ENCODE results near the gene PDHX. TPM values are rescaled to one million over a fixed set of nuclear protein-coding genes. Genes with fewer than 3 reads are reported as not detected.
A peak's percentile ranks its signal among the peaks of the same experiment; 100 is the strongest.
"Not testable (repeated sequence)": the region's sequence is repeated elsewhere in the genome, so short reads cannot be mapped to it uniquely, and the experiment has no call there.

PDHX gene
- total RNA-seq, 1 donor from 2014 or later = 27.1 TPM

- Histone ChIP-seq H3K27ac (ENCODE audit: low read depth, low read length) (peak overlapping the region; percentile 33), H3K9me3 (ENCODE audit: control insufficient read depth in 3 of 3, low read length in 3 of 3) (no peaks in the 10 kb centered on the region), H3K4me3 (ENCODE audit: low read length in 3 of 3) (peak overlapping the region in 1 of 3 donors; percentile 2), H3K27me3 (ENCODE audit: control insufficient read depth in 3 of 3, insufficient read depth in 3 of 3, low read length in 3 of 3) (no peaks in the 10 kb centered on the region), H3K9ac (ENCODE audit: low read depth in 1 of 3, low read length in 3 of 3) (no peak overlapping the region), H3K36me3 (ENCODE audit: control insufficient read depth in 3 of 3, insufficient read depth in 3 of 3, low read length in 3 of 3) (peaks cover 0 to 4% (median 0%) of the 10 kb centered on the region in 3 donors), H3K4me1 (ENCODE audit: control insufficient read depth in 3 of 3, insufficient read depth in 3 of 3, low read length in 3 of 3) (peaks cover 21 to 45% (median 33%) of the 10 kb centered on the region in 3 donors)
Observed at GRCh38 chr11:34909415-34909814, 7.0 kb upstream of the PDHX start.

GRCh38 chr11:34909955-34910354 is 6.5 kb upstream of the PDHX start:
- no peak overlapping the region for H3K4me3 ChIP-seq (ENCODE audit: low read length in 3 of 3)
- H3K27me3 ChIP-seq (ENCODE audit: control insufficient read depth in 3 of 3, insufficient read depth in 3 of 3, low read length in 3 of 3) = no peaks in the 10 kb centered on the region
- H3K36me3 ChIP-seq (ENCODE audit: control insufficient read depth in 3 of 3, insufficient read depth in 3 of 3, low read length in 3 of 3) = peaks cover 0 to 4% (median 0%) of the 10 kb centered on the region in 3 donors
- peak overlapping the region; percentile 33 for H3K27ac ChIP-seq (ENCODE audit: low read depth, low read length)
- no peaks in the 10 kb centered on the region for H3K9me3 ChIP-seq (ENCODE audit: control insufficient read depth in 3 of 3, low read length in 3 of 3)
- peaks cover 22 to 46% (median 36%) of the 10 kb centered on the region in 3 donors for H3K4me1 ChIP-seq (ENCODE audit: control insufficient read depth in 3 of 3, insufficient read depth in 3 of 3, low read length in 3 of 3)
- no peak overlapping the region for H3K9ac ChIP-seq (ENCODE audit: low read depth in 1 of 3, low read length in 3 of 3)

- Histone ChIP-seq H3K9ac (ENCODE audit: low read depth in 1 of 3, low read length in 3 of 3) (no peak overlapping the region), H3K36me3 (ENCODE audit: control insufficient read depth in 3 of 3, insufficient read depth in 3 of 3, low read length in 3 of 3) (peaks cover 0 to 4% (median 0%) of the 10 kb centered on the region in 3 donors), H3K4me3 (ENCODE audit: low read length in 3 of 3) (no peak overlapping the region), H3K4me1 (ENCODE audit: control insufficient read depth in 3 of 3, insufficient read depth in 3 of 3, low read length in 3 of 3) (peaks cover 23 to 47% (median 37%) of the 10 kb centered on the region in 3 donors), H3K9me3 (ENCODE audit: control insufficient read depth in 3 of 3, low read length in 3 of 3) (no peaks in the 10 kb centered on the region), H3K27me3 (ENCODE audit: control insufficient read depth in 3 of 3, insufficient read depth in 3 of 3, low read length in 3 of 3) (no peaks in the 10 kb centered on the region), H3K27ac (ENCODE audit: low read depth, low read length) (no peak overlapping the region)
Observed at GRCh38 chr11:34910817-34911216, 5.6 kb upstream of the PDHX start.

- H3K9me3 ChIP-seq (ENCODE audit: control insufficient read depth in 3 of 3, low read length in 3 of 3) = no peaks in the 10 kb centered on the region
- no peak overlapping the region for H3K4me3 ChIP-seq (ENCODE audit: low read length in 3 of 3)
- peaks cover 23 to 38% (median 36%) of the 10 kb centered on the region in 3 donors for H3K4me1 ChIP-seq (ENCODE audit: control insufficient read depth in 3 of 3, insufficient read depth in 3 of 3, low read length in 3 of 3)
- peaks cover 0 to 4% (median 0%) of the 10 kb centered on the region in 3 donors for H3K36me3 ChIP-seq (ENCODE audit: control insufficient read depth in 3 of 3, insufficient read depth in 3 of 3, low read length in 3 of 3)
- H3K9ac ChIP-seq (ENCODE audit: low read depth in 1 of 3, low read length in 3 of 3) = no peak overlapping the region
- no peak overlapping the region for H3K27ac ChIP-seq (ENCODE audit: low read depth, low read length)
- no peaks in the 10 kb centered on the region for H3K27me3 ChIP-seq (ENCODE audit: control insufficient read depth in 3 of 3, insufficient read depth in 3 of 3, low read length in 3 of 3)
Observed at GRCh38 chr11:34911676-34912075, 4.7 kb upstream of the PDHX start.

GRCh38 chr11:34913556-34913955 is 2.9 kb upstream of the PDHX start:
- H3K36me3 ChIP-seq (ENCODE audit: control insufficient read depth in 3 of 3, insufficient read depth in 3 of 3, low read length in 3 of 3); H3K4me3 ChIP-seq (ENCODE audit: low read length in 3 of 3); H3K27ac ChIP-seq (ENCODE audit: low read depth, low read length); H3K9me3 ChIP-seq (ENCODE audit: control insufficient read depth in 3 of 3, low read length in 3 of 3); H3K27me3 ChIP-seq (ENCODE audit: control insufficient read depth in 3 of 3, insufficient read depth in 3 of 3, low read length in 3 of 3); H3K9ac ChIP-seq (ENCODE audit: low read depth in 1 of 3, low read length in 3 of 3): not testable (repeated sequence)
- H3K4me1 ChIP-seq (ENCODE audit: control insufficient read depth in 3 of 3, insufficient read depth in 3 of 3, low read length in 3 of 3) = peaks cover 25 to 46% (median 41%) of the 10 kb centered on the region in 3 donors

GRCh38 chr11:34915136-34916014 is 1.0 kb upstream of the PDHX start:
- peaks cover 0 to 9% (median 0%) of the 10 kb centered on the region in 3 donors for H3K36me3 ChIP-seq (ENCODE audit: control insufficient read depth in 3 of 3, insufficient read depth in 3 of 3, low read length in 3 of 3)
- H3K27me3 ChIP-seq (ENCODE audit: control insufficient read depth in 3 of 3, insufficient read depth in 3 of 3, low read length in 3 of 3) = no peaks in the 10 kb centered on the region
- no peaks in the 10 kb centered on the region for H3K9me3 ChIP-seq (ENCODE audit: control insufficient read depth in 3 of 3, low read length in 3 of 3)
- H3K4me1 ChIP-seq (ENCODE audit: control insufficient read depth in 3 of 3, insufficient read depth in 3 of 3, low read length in 3 of 3) = peaks cover 12 to 35% (median 28%) of the 10 kb centered on the region in 3 donors
- peak overlapping the region; percentile 91 to 99 (median 98) for H3K9ac ChIP-seq (ENCODE audit: low read depth in 1 of 3, low read length in 3 of 3)
- peak overlapping the region; percentile 95 for H3K27ac ChIP-seq (ENCODE audit: low read depth, low read length)
- H3K4me3 ChIP-seq (ENCODE audit: low read length in 3 of 3) = peak overlapping the region; percentile 85 to 95 (median 92)

- Histone ChIP-seq H3K4me3 (ENCODE audit: low read length in 3 of 3) (peak overlapping the region; percentile 85 to 95 (median 95)), H3K9me3 (ENCODE audit: control insufficient read depth in 3 of 3, low read length in 3 of 3) (no peaks in the 10 kb centered on the region), H3K9ac (ENCODE audit: low read depth in 1 of 3, low read length in 3 of 3) (peak overlapping the region; percentile 97 to 99 (median 97)), H3K4me1 (ENCODE audit: control insufficient read depth in 3 of 3, insufficient read depth in 3 of 3, low read length in 3 of 3) (peaks cover 10 to 33% (median 30%) of the 10 kb centered on the region in 3 donors), H3K36me3 (ENCODE audit: control insufficient read depth in 3 of 3, insufficient read depth in 3 of 3, low read length in 3 of 3) (peaks cover 0 to 9% (median 0%) of the 10 kb centered on the region in 3 donors), H3K27me3 (ENCODE audit: control insufficient read depth in 3 of 3, insufficient read depth in 3 of 3, low read length in 3 of 3) (no peaks in the 10 kb centered on the region), H3K27ac (ENCODE audit: low read depth, low read length) (peak overlapping the region; percentile 95)
Observed at GRCh38 chr11:34916843-34917770, 689 bp downstream of the PDHX start.

GRCh38 chr11:34921156-34921555 is 4.7 kb downstream of the PDHX start:
- peaks cover 0 to 5% (median 0%) of the 10 kb centered on the region in 3 donors for H3K36me3 ChIP-seq (ENCODE audit: control insufficient read depth in 3 of 3, insufficient read depth in 3 of 3, low read length in 3 of 3)
- H3K27me3 ChIP-seq (ENCODE audit: control insufficient read depth in 3 of 3, insufficient read depth in 3 of 3, low read length in 3 of 3) = no peaks in the 10 kb centered on the region
- H3K4me3 ChIP-seq (ENCODE audit: low read length in 3 of 3) = no peak overlapping the region
- no peak overlapping the region for H3K9ac ChIP-seq (ENCODE audit: low read depth in 1 of 3, low read length in 3 of 3)
- no peak overlapping the region for H3K27ac ChIP-seq (ENCODE audit: low read depth, low read length)
- H3K9me3 ChIP-seq (ENCODE audit: control insufficient read depth in 3 of 3, low read length in 3 of 3) = no peaks in the 10 kb centered on the region
- H3K4me1 ChIP-seq (ENCODE audit: control insufficient read depth in 3 of 3, insufficient read depth in 3 of 3, low read length in 3 of 3) = peaks cover 12 to 36% (median 29%) of the 10 kb centered on the region in 3 donors

- peaks cover 7 to 16% (median 14%) of the 10 kb centered on the region in 3 donors for H3K4me1 ChIP-seq (ENCODE audit: control insufficient read depth in 3 of 3, insufficient read depth in 3 of 3, low read length in 3 of 3)
- H3K27ac ChIP-seq (ENCODE audit: low read depth, low read length) = no peak overlapping the region
- no peak overlapping the region for H3K9ac ChIP-seq (ENCODE audit: low read depth in 1 of 3, low read length in 3 of 3)
- H3K9me3 ChIP-seq (ENCODE audit: control insufficient read depth in 3 of 3, low read length in 3 of 3) = no peaks in the 10 kb centered on the region
- H3K4me3 ChIP-seq (ENCODE audit: low read length in 3 of 3) = no peak overlapping the region
- no peaks in the 10 kb centered on the region for H3K27me3 ChIP-seq (ENCODE audit: control insufficient read depth in 3 of 3, insufficient read depth in 3 of 3, low read length in 3 of 3)
- H3K36me3 ChIP-seq (ENCODE audit: control insufficient read depth in 3 of 3, insufficient read depth in 3 of 3, low read length in 3 of 3) = peaks cover 0 to under 1% (median 0%) of the 10 kb centered on the region in 3 donors
Observed at GRCh38 chr11:34924714-34925113, 8.3 kb downstream of the PDHX start.
